Hematopoietic multipotent progenitor cell treated with erythropoietin and hydrocortisone succinate and interleukin-3 and kit ligand, for 15 days (in vitro differentiated cells): ENCODE results near the gene DSTYK.
"Not testable (repeated sequence)": the region's sequence is repeated elsewhere in the genome, so short reads cannot be mapped to it uniquely, and the experiment has no call there.

ENCODE experiments used
- DNase-seq: peaks from one replicate; pipeline ENCODE4 v3.0.0-alpha.2; 2015; ENCODE audit warnings: low spot score

DSTYK gene

DNA sequence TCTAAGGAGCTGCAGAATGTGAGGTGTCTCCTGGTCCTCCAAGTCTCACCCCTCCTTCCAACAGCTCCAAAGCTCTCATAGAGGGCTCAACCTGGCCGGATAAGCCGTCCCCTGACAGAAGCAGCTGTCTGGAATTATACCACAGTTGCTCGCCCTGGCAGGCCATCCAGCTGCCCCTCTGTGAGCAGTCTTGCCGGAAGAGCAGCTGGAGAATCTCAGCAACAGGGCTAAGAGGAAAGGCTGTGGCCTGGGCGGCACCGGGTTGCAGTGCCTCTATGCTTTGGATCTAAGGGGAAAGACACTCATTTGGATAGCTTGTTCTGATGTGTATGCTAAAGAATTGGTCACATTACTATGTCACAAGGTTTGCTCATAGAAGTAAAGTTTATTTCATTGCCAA lies 28.6 kb upstream of the DSTYK start:
- no peak for DNase-seq

GRCh38 chr1:205239078-205239477 lies 27.6 kb upstream of the DSTYK start:
- DNase-seq: no peak

- DNase-seq: peak; percentile 68
Measured at GRCh38 chr1:205237526-205238484, 26.3 kb upstream of the DSTYK start.

DNA sequence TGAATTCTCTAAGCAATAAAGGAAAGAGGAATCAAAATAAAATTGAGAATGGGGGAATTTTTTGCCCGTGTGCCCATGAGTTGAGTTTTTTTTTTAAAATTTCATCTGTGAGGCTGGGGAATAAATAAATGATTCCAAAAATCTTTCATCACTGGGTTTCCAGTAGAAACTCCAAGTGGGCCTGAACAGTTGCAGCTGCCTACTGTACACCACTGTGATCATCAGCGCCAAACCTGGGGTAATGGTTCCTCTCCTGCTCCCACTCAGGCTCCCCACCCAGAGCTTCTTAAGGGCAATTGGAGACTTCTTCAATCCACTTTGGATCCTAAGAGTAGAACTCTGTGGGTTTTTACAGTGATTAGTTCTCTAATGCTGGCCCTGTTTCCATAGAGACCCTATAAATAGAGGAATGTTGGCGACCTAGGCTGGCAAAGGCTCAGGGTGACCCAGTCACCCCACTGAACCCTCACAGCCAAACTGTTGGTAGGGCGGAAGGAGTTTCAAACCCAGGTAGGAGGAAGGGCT lies 25.5 kb upstream of the DSTYK start:
- DNase-seq: no peak

GRCh38 chr1:205236526-205236925 lies 25.0 kb upstream of the DSTYK start:
- no peak for DNase-seq

DNA sequence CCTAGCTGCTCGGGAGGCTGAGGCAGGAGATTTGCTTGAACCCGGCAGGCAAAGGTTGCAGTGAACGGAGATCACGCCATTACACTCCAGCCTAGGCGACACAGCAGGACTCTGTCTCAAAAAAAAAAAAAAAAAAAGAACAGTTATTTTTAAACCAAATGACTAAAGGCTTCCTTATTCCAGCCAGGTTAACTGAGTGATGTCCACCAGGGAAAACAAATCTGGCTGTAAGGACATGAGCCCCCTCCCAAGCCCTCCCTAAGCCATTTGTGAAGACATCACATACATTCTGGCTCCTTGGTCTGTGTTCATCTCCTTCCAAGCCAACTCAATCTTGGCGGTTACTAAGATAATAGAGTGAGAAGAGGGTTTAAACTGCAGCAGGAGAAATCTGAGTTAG lies 24.4 kb upstream of the DSTYK start:
- DNase-seq: no peak

DNA sequence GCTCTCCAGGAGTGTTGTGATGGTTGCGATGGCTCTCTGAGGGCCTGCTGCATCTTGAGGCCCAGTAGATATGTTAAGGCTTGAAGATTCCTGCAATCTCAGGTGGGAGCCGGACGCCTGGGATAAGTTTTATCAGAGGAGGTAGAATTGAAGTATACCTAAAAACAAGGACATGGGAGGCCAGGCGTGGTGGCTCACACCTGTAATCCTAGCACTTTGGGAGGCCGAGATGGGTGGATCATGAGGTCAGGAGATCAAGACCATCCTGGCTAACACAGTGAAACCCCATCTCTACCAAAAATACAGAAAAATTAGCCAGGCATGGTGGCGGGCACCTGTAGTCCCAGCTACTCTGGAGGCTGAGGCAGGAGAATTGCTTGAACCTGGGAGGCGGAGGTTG lies 22.5 kb upstream of the DSTYK start:
- DNase-seq: not testable (repeated sequence)

- no peak for DNase-seq
Measured at GRCh38 chr1:205232945-205233397, 21.5 kb upstream of the DSTYK start.

DNA sequence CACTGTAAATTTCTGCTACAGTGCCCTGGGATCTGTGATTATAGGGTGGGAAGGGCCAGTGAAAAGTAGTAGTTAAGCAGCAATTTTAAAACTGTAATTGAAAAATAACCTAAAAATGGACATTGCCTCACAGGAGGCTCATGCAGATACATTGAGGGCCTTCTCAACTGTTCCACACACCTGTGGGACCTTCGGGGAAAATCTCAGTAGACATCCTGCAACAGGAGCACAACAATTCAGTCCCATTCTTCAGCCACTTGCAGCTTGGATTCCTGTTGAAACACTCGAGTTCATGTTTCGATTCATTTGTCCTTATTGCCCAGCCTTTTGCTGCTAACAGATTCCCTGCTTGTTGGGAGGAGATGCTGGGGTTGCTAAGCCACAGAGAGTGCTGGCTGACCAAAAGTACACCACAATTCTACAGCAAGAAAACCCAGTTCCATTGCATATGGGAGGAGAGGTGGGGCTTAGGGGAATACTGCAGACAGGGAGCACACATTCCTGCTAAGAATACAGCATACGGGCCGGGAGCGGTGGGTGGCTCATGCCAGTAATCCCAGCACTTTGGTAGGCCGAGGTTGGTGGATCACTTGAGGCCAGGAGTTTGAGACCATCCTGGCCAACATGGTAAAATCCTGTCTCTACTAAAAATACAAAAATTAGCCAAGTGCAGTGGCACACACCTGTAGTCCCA lies 20.8 kb upstream of the DSTYK start:
- DNase-seq: no peak

- peak; percentile 69 for DNase-seq
Measured at GRCh38 chr1:205230982-205231381, 19.5 kb upstream of the DSTYK start.

- DNase-seq: peak; percentile 70
Measured at GRCh38 chr1:205229916-205230700, 18.6 kb upstream of the DSTYK start.

- DNase-seq: peak; percentile 84
Measured at GRCh38 chr1:205229399-205229871, 17.9 kb upstream of the DSTYK start.

DNA sequence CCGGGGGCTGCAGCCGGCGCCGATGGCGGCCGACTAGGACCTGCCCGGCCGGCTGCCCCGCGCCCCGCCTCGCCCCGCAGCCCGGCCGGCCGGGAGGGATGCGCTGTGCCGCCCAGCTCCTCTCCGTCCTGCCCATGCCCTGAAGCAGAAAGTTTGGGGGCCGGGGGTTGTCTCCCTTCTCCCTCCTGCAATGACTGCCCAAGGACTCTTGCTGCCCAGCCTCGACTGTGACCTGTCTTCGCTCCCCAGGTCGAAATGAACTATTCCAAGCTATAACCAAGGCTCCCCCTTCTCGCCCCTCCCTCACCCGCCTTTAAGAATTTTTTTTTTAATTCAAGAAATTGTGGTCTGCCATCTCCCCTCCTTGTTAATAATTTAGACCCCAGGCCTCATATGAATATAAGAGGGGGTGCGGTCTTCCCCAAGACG lies 16.6 kb upstream of the DSTYK start:
- no peak for DNase-seq

DNA sequence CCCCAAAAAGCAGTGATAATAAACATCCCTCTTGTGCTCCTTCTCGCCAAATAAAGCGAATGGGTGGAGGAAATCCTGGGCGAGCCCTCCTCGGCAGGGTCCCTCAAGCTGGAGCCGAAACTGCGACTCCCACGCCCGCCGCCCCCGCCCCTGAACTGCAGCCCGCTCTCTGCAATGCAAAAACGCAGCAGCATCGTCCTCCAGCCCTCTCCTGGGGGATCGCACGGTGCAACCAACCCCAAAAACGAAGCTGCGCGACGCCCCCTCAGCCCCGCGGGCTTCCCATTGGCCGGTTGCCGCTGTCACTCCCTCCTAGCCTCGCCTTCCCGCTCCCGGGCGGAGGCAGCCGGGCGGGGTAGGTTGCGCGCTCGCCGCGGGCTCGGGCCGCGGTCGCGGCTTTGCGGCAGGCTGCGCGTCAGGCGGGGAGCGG lies 16.1 kb upstream of the DSTYK start, which contains the start of gene TMCC2:
TSS of gene TMCC2 (plus strand) at position 363 of the 430 bp plus-strand sequence. CDS start 619 bp downstream, outside the sequence.
- peak; percentile 82 for DNase-seq

- peak; percentile 45 for DNase-seq
Measured at GRCh38 chr1:205226868-205227583, 15.5 kb upstream of the DSTYK start.

DNA sequence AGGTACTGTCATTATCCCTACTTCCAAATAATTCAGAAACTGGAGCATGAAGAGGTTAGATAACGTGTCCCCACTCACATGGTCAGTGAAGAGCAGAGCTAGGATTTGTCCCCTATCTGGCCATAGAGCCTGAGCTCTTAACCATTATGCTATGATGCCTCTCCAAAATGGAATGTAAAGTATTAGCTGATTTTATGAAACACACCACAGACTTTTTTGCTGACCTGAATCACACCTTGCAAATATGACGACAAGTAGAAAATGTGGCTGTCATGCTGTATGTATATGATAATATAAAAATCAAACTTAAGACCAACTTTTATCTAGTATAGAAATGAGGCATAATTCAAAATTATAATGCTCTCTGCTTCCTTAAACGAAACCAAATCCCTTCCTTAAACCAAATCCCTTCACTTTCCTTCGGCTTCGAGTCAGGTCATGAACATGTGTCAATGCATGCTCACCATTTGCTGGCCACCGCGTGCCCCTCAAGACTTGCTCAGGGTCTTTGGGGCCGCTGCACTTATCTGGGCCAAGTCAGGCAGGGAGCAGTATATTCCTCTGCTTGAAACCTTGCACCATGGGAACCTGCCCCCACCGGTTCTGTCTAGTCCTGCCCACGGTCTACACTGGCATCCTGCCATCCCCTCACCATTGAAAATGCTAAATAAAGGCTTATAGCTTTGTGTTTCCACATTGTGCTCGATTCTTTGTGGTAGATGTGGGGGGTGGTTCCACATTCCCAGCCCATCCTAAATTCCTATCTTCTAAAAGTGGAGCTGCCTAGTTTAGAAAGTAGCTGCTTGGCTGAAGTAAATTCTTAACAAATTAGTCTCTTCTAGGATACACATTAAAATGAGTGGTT lies 14.6 kb upstream of the DSTYK start:
- DNase-seq: no peak

GRCh38 chr1:205224736-205225135 lies 13.2 kb upstream of the DSTYK start:
- DNase-seq: no peak

- DNase-seq: no peak
Measured at GRCh38 chr1:205220421-205220820, 8.9 kb upstream of the DSTYK start.

- no peak for DNase-seq
Measured at GRCh38 chr1:205217418-205217817, 5.9 kb upstream of the DSTYK start.

- no peak for DNase-seq
Measured at GRCh38 chr1:205216588-205216987, 5.1 kb upstream of the DSTYK start.
